ENCODE data around the gene CFAP58.
A peak's percentile ranks its signal among the peaks of the same experiment; 100 is the strongest.

CFAP58 gene

GRCh38 chr10:104376784-104377300 is 23.2 kb downstream of the CFAP58 start:
- DNase-seq, result no peak

GRCh38 chr10:104380336-104380735 is 26.7 kb downstream of the CFAP58 start:
- DNase-seq, result no peak

GRCh38 chr10:104387130-104387888 is 33.7 kb downstream of the CFAP58 start:
- no peak for DNase-seq

DNA sequence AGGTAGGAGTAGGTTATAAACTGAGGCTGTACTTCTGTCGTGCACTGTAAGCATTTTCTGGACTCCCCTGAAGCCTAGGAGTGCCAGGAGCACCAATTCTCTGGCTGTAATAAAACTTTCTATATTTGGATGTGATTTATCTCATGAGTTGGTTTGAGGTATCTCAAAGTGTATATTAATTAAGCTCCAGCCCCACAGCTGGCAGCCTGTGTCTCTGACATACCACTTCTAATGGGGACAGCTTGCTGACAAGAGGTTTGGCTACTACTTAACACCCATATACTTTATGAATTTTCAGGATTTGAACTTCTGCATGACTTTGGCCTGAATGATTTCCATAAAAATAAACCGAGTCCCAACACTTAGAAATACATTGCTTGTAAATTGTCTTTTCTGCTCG is 35.2 kb downstream of the CFAP58 start:
- no peak for DNase-seq

DNA sequence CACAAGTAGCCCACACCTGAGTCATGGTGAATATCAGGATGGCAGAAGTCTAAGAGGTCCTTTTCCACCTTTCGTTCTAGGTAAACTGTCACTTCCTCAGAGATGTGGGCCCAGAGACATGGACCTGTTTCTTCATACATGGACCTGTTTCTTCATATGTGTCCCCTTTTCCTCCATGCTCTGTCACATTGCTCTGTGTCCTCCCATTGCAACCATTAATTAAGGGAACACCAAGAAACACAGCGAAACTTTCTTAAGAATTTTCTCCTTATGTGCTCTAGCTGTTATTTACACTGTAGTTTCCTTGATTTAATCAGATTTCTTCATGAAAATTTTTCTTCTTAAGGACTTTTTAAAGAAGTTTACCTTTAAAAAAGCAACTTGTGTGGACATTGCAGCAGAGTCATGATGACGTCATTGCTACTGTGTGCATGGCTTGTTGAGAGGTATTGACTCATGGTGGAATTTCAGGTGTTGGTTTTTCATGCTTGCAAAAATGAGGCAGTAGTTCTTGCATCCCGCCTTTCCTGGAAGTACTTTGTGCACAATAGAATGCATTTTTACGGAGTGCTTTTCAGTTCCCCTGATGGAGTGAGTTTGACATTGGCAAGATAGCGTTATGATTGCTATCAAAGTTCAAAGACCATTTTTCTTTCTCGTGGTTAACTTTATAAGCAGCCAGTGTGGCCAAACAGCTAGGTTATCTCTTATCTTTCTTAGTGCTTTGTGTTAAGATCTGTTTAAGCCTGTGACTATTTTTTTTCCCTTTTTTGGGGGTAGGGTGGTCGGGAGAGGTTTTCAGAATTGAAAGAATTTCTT is 37.7 kb downstream of the CFAP58 start:
- DNase-seq, result no peak

DNA sequence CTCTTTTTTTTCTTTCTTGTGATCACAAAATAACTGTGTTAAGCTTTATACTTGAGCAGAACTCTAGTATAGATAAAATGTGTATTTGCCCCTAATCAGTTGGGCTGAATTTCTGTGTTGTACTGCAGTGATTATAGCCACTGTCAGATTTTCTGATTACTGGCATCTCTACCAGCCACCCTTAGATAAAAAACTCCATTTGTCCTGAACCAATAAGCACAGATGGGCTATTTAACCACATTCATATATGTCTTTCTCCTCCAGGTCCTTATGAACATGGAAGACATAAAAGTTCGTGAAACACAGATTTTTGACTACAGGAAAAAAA is 38.3 kb downstream of the CFAP58 start:
- no peak for DNase-seq

GRCh38 chr10:104393387-104393786 is 39.8 kb downstream of the CFAP58 start:
- no peak for DNase-seq

- no peak for DNase-seq
Measured at GRCh38 chr10:104396581-104396980, 42.9 kb downstream of the CFAP58 start.

DNA sequence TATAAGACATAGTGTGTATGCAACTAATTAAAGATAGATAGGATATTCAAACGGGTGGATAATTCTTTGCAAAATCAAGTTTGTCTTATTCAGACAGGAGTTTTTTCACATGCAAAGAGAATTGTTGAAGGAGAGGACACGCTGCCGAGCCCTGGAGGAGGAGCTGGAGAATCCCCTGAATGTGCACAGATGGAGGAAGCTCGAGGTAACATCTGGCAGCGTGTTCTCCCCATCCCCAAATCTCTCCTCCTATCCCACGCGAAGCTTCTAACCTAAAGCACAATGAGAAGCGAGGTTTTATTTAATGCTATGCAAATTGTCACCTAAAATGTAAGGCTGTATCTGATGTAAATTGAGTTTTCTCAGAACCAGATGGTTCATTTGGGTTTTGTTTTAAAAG is 50.0 kb downstream of the CFAP58 start:
- DNase-seq, result no peak

GRCh38 chr10:104406715-104407650 is 53.4 kb downstream of the CFAP58 start:
- DNase-seq, result peak; percentile 2

DNA sequence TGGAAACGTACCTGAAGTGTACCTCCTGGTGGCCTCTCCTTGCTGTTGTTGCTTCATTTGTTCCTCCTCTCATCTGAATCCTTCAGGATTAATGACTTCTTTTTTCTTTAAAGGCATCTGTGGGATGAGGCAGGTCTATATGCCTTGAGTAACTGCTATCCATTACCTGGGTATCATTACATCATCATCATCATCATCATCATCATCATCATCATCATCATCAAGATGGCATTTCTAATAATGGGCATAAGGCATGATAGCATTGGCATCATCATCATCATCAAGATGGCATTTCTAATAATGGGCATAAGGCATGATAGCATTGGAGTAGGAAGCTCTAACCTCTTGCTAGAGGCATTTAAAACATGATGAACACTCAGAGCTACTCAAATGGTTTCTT is 59.9 kb downstream of the CFAP58 start:
- no peak for DNase-seq

GRCh38 chr10:104415526-104416165 is 62.0 kb downstream of the CFAP58 start:
- DNase-seq, result no peak

GRCh38 chr10:104416851-104417250 is 63.2 kb downstream of the CFAP58 start:
- DNase-seq, result no peak

GRCh38 chr10:104417637-104418292 is 64.1 kb downstream of the CFAP58 start:
- DNase-seq, result no peak

- no peak for DNase-seq
Measured at GRCh38 chr10:104424719-104425118, 71.1 kb downstream of the CFAP58 start.

GRCh38 chr10:104427989-104428388 is 74.4 kb downstream of the CFAP58 start:
- no peak for DNase-seq

- DNase-seq, result no peak
Measured at GRCh38 chr10:104429846-104430245, 76.2 kb downstream of the CFAP58 start.

- no peak for DNase-seq
Measured at GRCh38 chr10:104430360-104430759, 76.7 kb downstream of the CFAP58 start.

DNA sequence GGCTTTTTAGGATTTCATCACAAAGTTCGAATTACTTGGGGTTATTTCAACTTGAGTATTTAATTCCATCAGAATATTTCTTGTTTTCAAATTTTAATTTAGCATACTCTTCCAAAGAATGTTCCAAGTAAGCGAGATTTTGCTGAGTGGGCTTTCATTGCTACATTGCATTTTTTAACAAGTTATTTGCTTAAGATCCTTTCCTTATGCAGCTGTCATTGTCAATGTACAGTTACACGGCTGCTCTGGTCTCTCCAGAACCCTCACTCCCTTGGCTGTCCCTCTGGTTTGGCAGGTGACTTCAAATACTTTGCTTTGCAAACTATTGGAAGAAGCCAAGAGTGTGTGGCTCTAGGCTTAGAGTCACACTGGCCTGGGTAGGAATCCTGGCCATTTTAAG is 80.0 kb downstream of the CFAP58 start:
- no peak for DNase-seq

- no peak for DNase-seq
Measured at GRCh38 chr10:104434601-104435000, 81.0 kb downstream of the CFAP58 start.

- DNase-seq, result no peak
Measured at GRCh38 chr10:104435822-104436221, 82.2 kb downstream of the CFAP58 start.

GRCh38 chr10:104437226-104437625 is 83.6 kb downstream of the CFAP58 start:
- DNase-seq, result no peak
